ENCODE results near the gene ABI3BP.

Gene ABI3BP

DNA sequence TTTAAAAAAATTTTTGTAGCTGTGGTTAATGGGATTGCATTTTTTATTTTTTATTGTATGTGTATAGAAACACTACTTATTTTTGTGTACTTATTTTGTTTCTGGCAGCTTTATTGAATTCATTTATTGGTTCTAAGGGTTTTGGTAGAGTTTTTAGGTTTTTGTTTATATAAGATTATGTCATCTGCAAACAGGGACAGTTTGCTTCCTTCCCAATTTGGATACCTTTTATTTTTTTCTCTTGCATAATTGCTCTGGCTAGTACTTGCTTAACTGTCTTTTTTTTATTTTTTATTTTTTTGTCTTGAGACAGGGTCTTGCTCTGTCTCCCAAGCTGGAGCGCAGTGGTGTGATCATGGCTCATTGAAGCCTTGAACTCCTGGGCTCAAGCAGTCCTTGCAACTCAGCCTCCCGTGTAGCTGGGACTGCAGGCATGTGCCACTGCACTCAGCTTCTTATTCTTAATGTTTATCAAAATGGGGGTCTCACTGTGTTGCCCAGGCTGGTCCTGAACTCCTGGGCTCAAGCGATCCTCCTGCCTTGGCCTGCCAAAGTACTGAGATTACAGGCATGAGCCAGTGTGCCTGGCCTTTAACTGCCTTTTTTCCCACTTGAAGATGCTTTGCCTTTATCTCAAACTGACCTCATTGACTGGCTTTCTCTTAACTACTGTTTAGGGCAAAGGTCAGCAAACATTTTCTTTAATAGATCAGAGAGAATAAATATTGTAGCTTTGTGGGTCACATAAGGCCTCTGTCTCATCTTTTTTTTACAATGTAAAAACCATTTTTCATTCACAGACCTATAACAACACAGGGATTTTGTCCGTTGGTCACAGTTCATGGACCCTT, 275.4 kb downstream of the ABI3BP start:
- H3K9ac ChIP-seq (ENCODE audit: low read depth, low read length, poor library complexity, severe bottlenecking): no peak overlapping the region
- peaks cover 52% of the 10 kb centered on the region for H3K36me3 ChIP-seq (ENCODE audit: insufficient read depth, low read length)
- no peaks in the 10 kb centered on the region for H3K9me2 ChIP-seq (replicated peaks; ENCODE audit: low read depth, low read length)
- peaks cover 55% of the 10 kb centered on the region for H3K4me1 ChIP-seq (ENCODE audit: insufficient read depth, low read length, poor library complexity, severe bottlenecking)
- no peaks in the 10 kb centered on the region; the same call in 1 of the 2 replicates for H3K9me3 ChIP-seq (ENCODE audit: insufficient read depth, low read depth, low read length)
- peak overlapping the region; percentile 91 for H3K4me2 ChIP-seq (ENCODE audit: low read depth, low read length, poor library complexity, severe bottlenecking)
- TF ChIP-seq EZH2phosphoT487 (IDR thresholded peaks at IDR 0.05; ENCODE audit: borderline replicate concordance): no peak
- TF ChIP-seq, protein P1, sequence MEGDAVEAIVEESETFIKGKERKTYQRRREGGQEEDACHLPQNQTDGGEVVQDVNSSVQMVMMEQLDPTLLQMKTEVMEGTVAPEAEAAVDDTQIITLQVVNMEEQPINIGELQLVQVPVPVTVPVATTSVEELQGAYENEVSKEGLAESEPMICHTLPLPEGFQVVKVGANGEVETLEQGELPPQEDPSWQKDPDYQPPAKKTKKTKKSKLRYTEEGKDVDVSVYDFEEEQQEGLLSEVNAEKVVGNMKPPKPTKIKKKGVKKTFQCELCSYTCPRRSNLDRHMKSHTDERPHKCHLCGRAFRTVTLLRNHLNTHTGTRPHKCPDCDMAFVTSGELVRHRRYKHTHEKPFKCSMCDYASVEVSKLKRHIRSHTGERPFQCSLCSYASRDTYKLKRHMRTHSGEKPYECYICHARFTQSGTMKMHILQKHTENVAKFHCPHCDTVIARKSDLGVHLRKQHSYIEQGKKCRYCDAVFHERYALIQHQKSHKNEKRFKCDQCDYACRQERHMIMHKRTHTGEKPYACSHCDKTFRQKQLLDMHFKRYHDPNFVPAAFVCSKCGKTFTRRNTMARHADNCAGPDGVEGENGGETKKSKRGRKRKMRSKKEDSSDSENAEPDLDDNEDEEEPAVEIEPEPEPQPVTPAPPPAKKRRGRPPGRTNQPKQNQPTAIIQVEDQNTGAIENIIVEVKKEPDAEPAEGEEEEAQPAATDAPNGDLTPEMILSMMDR (conservative IDR thresholded peaks at IDR 0.05; ENCODE audit: low read length): no peak
- peaks cover 81% of the 10 kb centered on the region for H4K20me1 ChIP-seq (ENCODE audit: insufficient read depth, low read length, poor library complexity, severe bottlenecking)
- H3K27me3 ChIP-seq (ENCODE audit: insufficient read depth, low read length, poor library complexity, severe bottlenecking): no peaks in the 10 kb centered on the region
- H3K4me3 ChIP-seq (ENCODE audit: low read length, poor library complexity, severe bottlenecking): peak overlapping the region; percentile 91
- peaks cover 92% of the 10 kb centered on the region for H3K79me2 ChIP-seq (ENCODE audit: insufficient read depth, low read length)
- H2AFZ ChIP-seq (ENCODE audit: low read length): no peak overlapping the region
- H3F3A ChIP-seq (ENCODE audit: low read depth): no peaks in the 10 kb centered on the region

DNA sequence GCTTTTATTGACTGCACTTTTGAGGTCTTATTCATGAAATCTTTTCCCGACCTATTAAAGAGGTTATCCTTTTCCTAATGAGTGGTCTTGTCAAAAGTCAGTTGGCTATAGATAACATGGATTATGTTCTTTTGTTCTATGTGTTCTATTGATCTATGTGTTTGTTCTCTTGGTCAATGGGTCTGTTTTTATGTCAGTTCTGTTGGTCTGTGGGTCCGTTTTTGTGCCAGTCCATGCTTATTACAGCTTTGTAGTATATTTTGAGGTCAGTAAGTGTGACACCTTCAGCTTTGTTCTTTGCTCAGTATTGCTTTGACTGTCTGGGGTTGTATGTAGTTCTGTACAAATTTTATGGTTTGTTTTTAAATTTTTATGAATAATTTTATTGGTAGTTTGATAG, 276.2 kb downstream of the ABI3BP start:
- no peak for TF ChIP-seq EZH2phosphoT487 (IDR thresholded peaks at IDR 0.05; ENCODE audit: borderline replicate concordance)
- TF ChIP-seq, protein P1 (conservative IDR thresholded peaks at IDR 0.05; ENCODE audit: low read length): no peak
- H3K4me1 ChIP-seq (ENCODE audit: insufficient read depth, low read length, poor library complexity, severe bottlenecking): peaks cover 63% of the 10 kb centered on the region
- no peak overlapping the region for H2AFZ ChIP-seq (ENCODE audit: low read length)
- H3K9ac ChIP-seq (ENCODE audit: low read depth, low read length, poor library complexity, severe bottlenecking): peak overlapping the region; percentile 26
- H3K27me3 ChIP-seq (ENCODE audit: insufficient read depth, low read length, poor library complexity, severe bottlenecking): no peaks in the 10 kb centered on the region
- no peaks in the 10 kb centered on the region for H3F3A ChIP-seq (ENCODE audit: low read depth)
- no peaks in the 10 kb centered on the region; the same call in 1 of the 2 replicates for H3K9me3 ChIP-seq (ENCODE audit: insufficient read depth, low read depth, low read length)
- H3K79me2 ChIP-seq (ENCODE audit: insufficient read depth, low read length): peaks cover 96% of the 10 kb centered on the region
- no peaks in the 10 kb centered on the region for H3K9me2 ChIP-seq (replicated peaks; ENCODE audit: low read depth, low read length)
- peaks cover 44% of the 10 kb centered on the region for H3K36me3 ChIP-seq (ENCODE audit: insufficient read depth, low read length)
- H3K4me3 ChIP-seq (ENCODE audit: low read length, poor library complexity, severe bottlenecking): peak overlapping the region; percentile 91
- H3K4me2 ChIP-seq (ENCODE audit: low read depth, low read length, poor library complexity, severe bottlenecking): peak overlapping the region; percentile 91
- peaks cover 89% of the 10 kb centered on the region for H4K20me1 ChIP-seq (ENCODE audit: insufficient read depth, low read length, poor library complexity, severe bottlenecking)

DNA sequence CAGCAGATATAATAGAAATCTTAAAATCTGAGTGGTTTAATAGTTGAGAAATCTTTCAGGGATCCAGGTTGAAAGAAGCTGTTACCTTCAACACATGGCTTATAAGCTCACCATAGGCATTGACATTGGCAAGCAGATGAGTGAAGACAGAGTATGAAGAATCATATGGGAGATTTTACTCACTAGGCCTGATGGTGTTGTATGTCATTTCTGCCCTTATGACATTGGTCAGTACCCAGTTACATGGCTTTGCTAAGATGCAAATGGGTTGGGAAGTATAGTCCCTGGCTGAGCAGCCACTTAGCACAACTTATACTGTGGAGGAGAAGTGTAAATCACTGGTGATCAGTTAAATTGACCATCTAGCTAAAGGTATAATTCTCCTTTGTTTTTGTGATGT, 278.0 kb downstream of the ABI3BP start:
- H3K9ac ChIP-seq (ENCODE audit: low read depth, low read length, poor library complexity, severe bottlenecking): peak overlapping the region; percentile 38
- peaks cover 76% of the 10 kb centered on the region for H3K4me1 ChIP-seq (ENCODE audit: insufficient read depth, low read length, poor library complexity, severe bottlenecking)
- peaks cover 100% of the 10 kb centered on the region for H4K20me1 ChIP-seq (ENCODE audit: insufficient read depth, low read length, poor library complexity, severe bottlenecking)
- H3F3A ChIP-seq (ENCODE audit: low read depth): no peaks in the 10 kb centered on the region
- H3K9me2 ChIP-seq (replicated peaks; ENCODE audit: low read depth, low read length): no peaks in the 10 kb centered on the region
- H3K36me3 ChIP-seq (ENCODE audit: insufficient read depth, low read length): peaks cover 26% of the 10 kb centered on the region
- H3K79me2 ChIP-seq (ENCODE audit: insufficient read depth, low read length): peaks cover 100% of the 10 kb centered on the region
- H3K27me3 ChIP-seq (ENCODE audit: insufficient read depth, low read length, poor library complexity, severe bottlenecking): no peaks in the 10 kb centered on the region
- H3K4me3 ChIP-seq (ENCODE audit: low read length, poor library complexity, severe bottlenecking): peak overlapping the region; percentile 91
- no peaks in the 10 kb centered on the region for H3K9me3 ChIP-seq (ENCODE audit: insufficient read depth, low read depth, low read length)
- no peak overlapping the region for H2AFZ ChIP-seq (ENCODE audit: low read length)
- TF ChIP-seq, protein P1 (conservative IDR thresholded peaks at IDR 0.05; ENCODE audit: low read length): no peak
- no peak for TF ChIP-seq EZH2phosphoT487 (IDR thresholded peaks at IDR 0.05; ENCODE audit: borderline replicate concordance)
- H3K4me2 ChIP-seq (ENCODE audit: low read depth, low read length, poor library complexity, severe bottlenecking): peak overlapping the region; percentile 91

All from Loucy (cell line).